ENCODE data around the gene ANKRD52. TPM values are rescaled to one million over a fixed set of nuclear protein-coding genes. Genes with fewer than 3 reads are reported as not detected.

Gene ANKRD52
- polyA plus RNA-seq, 1 donor (not counting 4 experiments of a cell fraction or from before 2014, with no cell fraction given): 14.0 TPM

GRCh38 chr12:56205445-56205844 is 52.7 kb downstream of the ANKRD52 start:
- H3K4me2 ChIP-seq (ENCODE audit: control insufficient read depth, extremely low read depth, insufficient read depth, low read depth, low read length): no peak overlapping the region
- dilution Hi-C loops (cut with MboI; ENCODE audit: extremely low pct_ligation_motif_present, low sequenced_read_pairs): no loop called here
- no peak overlapping the region for H3K4me3 ChIP-seq (ENCODE audit: control insufficient read depth in 2 of 3, extremely low read depth in 1 of 3, insufficient read depth in 2 of 3, low read depth in 1 of 3, low read length in 3 of 3)

GRCh38 chr12:56204275-56204674 is 53.9 kb downstream of the ANKRD52 start:
- Histone ChIP-seq H3K9ac (ENCODE audit: control insufficient read depth, extremely low read depth, insufficient read depth, low read length) (no peak overlapping the region), H3K9me1 (ENCODE audit: control insufficient read depth, extremely low read depth, insufficient read depth, low read length) (no peaks in the 10 kb centered on the region), H3K27me3 (ENCODE audit: control insufficient read depth, extremely low read depth, insufficient read depth, low read length) (no peaks in the 10 kb centered on the region), H3K36me3 (ENCODE audit: control insufficient read depth in 2 of 2, extremely low read depth in 1 of 2, insufficient read depth in 2 of 2, low read length in 2 of 2) (peaks cover 17 to 36% of the 10 kb centered on the region in 2 experiments), H3K27ac (ENCODE audit: control insufficient read depth, insufficient read depth, low read length) (no peak overlapping the region), H4K20me1 (ENCODE audit: control insufficient read depth, extremely low read depth, insufficient read depth, low read length) (no peaks in the 10 kb centered on the region), H2AFZ (ENCODE audit: control insufficient read depth, low read length) (no peak overlapping the region), H3K4me2 (ENCODE audit: control insufficient read depth, extremely low read depth, insufficient read depth, low read depth, low read length) (no peak overlapping the region), H3K4me1 (ENCODE audit: control insufficient read depth, extremely low read depth, insufficient read depth, low read length) (no peaks in the 10 kb centered on the region), H3K79me2 (ENCODE audit: control insufficient read depth, insufficient read depth, low read length) (no peaks in the 10 kb centered on the region), H3K9me3 (ENCODE audit: control insufficient read depth, low read depth, low read length) (no peaks in the 10 kb centered on the region), H3K4me3 (ENCODE audit: control insufficient read depth in 2 of 3, extremely low read depth in 1 of 3, insufficient read depth in 2 of 3, low read depth in 1 of 3, low read length in 3 of 3) (no peak overlapping the region)
- FAIRE-seq: no peak
- dilution Hi-C loops (cut with MboI; ENCODE audit: extremely low pct_ligation_motif_present, low sequenced_read_pairs): no loop called here
- TF ChIP-seq EZH2 (IDR thresholded peaks at IDR 0.05; ENCODE audit: low read length): no peak
- no peak for TF ChIP-seq CTCF (optimal IDR thresholded peaks at IDR 0.05 in 1 of 3, IDR thresholded peaks at IDR 0.05 in 1 of 3, conservative IDR thresholded peaks at IDR 0.05 in 1 of 3; ENCODE audit: extremely low read depth in 1 of 3, insufficient read depth in 2 of 3, low read length in 3 of 3)
- DNase-seq (ENCODE audit: low read depth, low spot score): no peak

More at GRCh38 chr12:56205445-56205844, 52.7 kb downstream of the ANKRD52 start:
- no peaks in the 10 kb centered on the region for H3K27me3 ChIP-seq (ENCODE audit: control insufficient read depth, extremely low read depth, insufficient read depth, low read length)
- H3K27ac ChIP-seq (ENCODE audit: control insufficient read depth, insufficient read depth, low read length): no peak overlapping the region
- no peaks in the 10 kb centered on the region for H4K20me1 ChIP-seq (ENCODE audit: control insufficient read depth, extremely low read depth, insufficient read depth, low read length)
- H2AFZ ChIP-seq (ENCODE audit: control insufficient read depth, low read length): no peak overlapping the region
- H3K36me3 ChIP-seq (ENCODE audit: control insufficient read depth in 2 of 2, extremely low read depth in 1 of 2, insufficient read depth in 2 of 2, low read length in 2 of 2): peaks cover 22 to 43% of the 10 kb centered on the region in 2 experiments
- H3K79me2 ChIP-seq (ENCODE audit: control insufficient read depth, insufficient read depth, low read length): no peaks in the 10 kb centered on the region
- no peak overlapping the region for H3K9ac ChIP-seq (ENCODE audit: control insufficient read depth, extremely low read depth, insufficient read depth, low read length)
- no peaks in the 10 kb centered on the region for H3K4me1 ChIP-seq (ENCODE audit: control insufficient read depth, extremely low read depth, insufficient read depth, low read length)
- FAIRE-seq (no peak), DNase-seq (ENCODE audit: low read depth, low spot score) (no peak)
- no peaks in the 10 kb centered on the region for H3K9me1 ChIP-seq (ENCODE audit: control insufficient read depth, extremely low read depth, insufficient read depth, low read length)
- H3K9me3 ChIP-seq (ENCODE audit: control insufficient read depth, low read depth, low read length): no peaks in the 10 kb centered on the region
- TF ChIP-seq CTCF (optimal IDR thresholded peaks at IDR 0.05 in 1 of 3, IDR thresholded peaks at IDR 0.05 in 1 of 3, conservative IDR thresholded peaks at IDR 0.05 in 1 of 3; ENCODE audit: extremely low read depth in 1 of 3, insufficient read depth in 2 of 3, low read length in 3 of 3) (no peak), EZH2 (IDR thresholded peaks at IDR 0.05; ENCODE audit: low read length) (no peak)
